A549 (cell line): ENCODE data around the gene CEP19.

ENCODE experiments used
- CTCF ChIP-seq: fragments of >200 bp; sonication (Bioruptor Twin); formaldehyde crosslinking; IDR thresholded peaks from 3 replicates; pipeline ENCODE4 v1.5.1; 2016
- EP300 ChIP-seq, 2 experiments: fragments of >200 bp; sonication (Bioruptor Twin); formaldehyde crosslinking; IDR thresholded peaks; 2 replicates in 1 of 2; 3 replicates in 1 of 2; pipeline ENCODE4 v1.6.1; 2016 to 2017
- JUNB ChIP-seq: fragments of >200 bp; sonication (Bioruptor Twin); formaldehyde crosslinking; IDR thresholded peaks from 2 replicates; pipeline ENCODE4 v1.6.1; 2016
- KDM1A ChIP-seq: fragments of 200-600 bp; sonication (generic); IDR thresholded peaks from 2 replicates; pipeline ENCODE4 v1.6.1; 2016; ENCODE audit warnings: low read depth, mild to moderate bottlenecking
- POLR2A ChIP-seq: IDR thresholded peaks from 2 replicates; pipeline ENCODE4 v1.6.1; 2012; ENCODE audit warnings: mild to moderate bottlenecking, low read length
- POLR2AphosphoS2 ChIP-seq: conservative IDR thresholded peaks from 2 replicates; pipeline ENCODE4 v1.6.1; 2012; ENCODE audit warnings: low read length, improper control_type of control experiment, inconsistent platforms
- TP53 ChIP-seq: fragments of 250-450 bp; sonication (Bioruptor Pico); IDR thresholded peaks from 2 replicates; pipeline ENCODE4 v1.5.0; 2021; ENCODE audit warnings: mild to moderate bottlenecking, moderate library complexity

- TF ChIP-seq POLR2A (no peak), CTCF (no peak), EP300 (IDR thresholded peaks at IDR 0.05) (no peak), POLR2AphosphoS2 (no peak), TP53 (CRISPR knock-in tag) (no peak), JUNB (no peak), KDM1A (no peak)
Observed at GRCh38 chr3:196735751-196736150, 23.7 kb upstream of the CEP19 start.
